HG03457 (cell line): ENCODE results near the gene RYR3.
"Not testable (repeated sequence)": the region's sequence is repeated elsewhere in the genome, so short reads cannot be mapped to it uniquely, and the experiment has no call there.

Experiments used
- ATAC-seq: cut with Tn5 transposase; IDR thresholded peaks from one replicate; pipeline ENCODE4 v1.9.1; 2021; ENCODE audit warnings: moderate number of reproducible peaks; ENCODE audit not compliant: unreplicated experiment

RYR3 gene

DNA sequence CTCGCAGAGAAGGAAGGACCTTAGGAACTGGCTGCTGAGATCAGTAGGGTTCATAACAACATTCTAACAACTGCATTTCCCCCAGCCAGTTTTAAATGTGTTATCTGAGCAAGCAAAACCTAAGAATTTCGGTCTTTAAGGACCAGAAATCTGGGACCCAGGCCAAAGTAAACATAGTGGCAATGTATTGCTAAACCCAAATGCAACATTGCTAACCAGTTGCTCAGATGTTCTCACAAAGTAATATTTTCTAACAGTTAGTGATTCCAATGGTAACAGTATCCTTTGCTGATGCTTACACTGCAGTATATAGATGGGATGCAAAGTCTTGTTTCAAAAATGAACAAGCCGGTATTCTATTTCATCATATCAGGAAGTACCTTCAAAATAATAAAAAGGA is 254.3 kb downstream of the RYR3 start:
- ATAC-seq, result no peak

GRCh38 chr15:33567652-33568051 is 256.9 kb downstream of the RYR3 start:
- no peak for ATAC-seq

- no peak for ATAC-seq
Measured at GRCh38 chr15:33569036-33569435, 258.3 kb downstream of the RYR3 start.

DNA sequence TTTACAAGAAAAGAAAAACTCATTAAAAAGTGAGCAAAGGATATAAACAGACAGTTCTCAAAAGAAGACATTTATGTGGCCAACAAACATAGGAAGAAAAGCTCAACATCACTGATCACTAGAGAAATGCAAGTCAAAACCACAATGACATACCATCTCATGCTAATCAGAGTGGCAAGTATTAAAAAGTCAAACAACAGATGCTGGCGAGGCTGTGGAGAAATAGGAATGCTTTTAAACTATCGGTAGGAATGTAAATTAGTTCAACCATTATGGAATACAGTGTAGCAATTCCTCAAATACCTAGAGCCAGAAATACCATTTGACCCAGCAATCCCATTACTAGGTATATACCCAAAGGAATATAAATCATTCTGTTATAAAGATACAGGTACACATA is 267.1 kb downstream of the RYR3 start:
- not testable (repeated sequence) for ATAC-seq

DNA sequence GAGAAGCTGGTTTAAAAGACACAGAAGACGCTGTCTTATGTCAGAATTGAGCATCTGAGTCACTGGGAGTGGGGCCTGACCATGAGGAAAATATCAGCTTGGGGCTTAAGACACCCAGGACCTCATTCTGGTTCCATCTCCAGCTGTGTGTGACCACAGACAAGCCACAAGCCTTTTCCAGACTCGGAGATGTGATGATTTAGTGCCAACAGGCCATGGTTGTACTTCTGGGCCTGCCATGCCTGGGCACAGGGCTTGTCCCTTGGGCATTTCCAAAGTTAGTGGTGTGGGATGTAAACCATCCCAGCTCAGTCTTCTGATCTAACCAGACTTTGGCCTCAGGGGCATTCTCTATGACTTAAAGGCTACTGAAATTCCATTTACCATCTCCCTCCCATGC is 269.8 kb downstream of the RYR3 start:
- no peak for ATAC-seq

DNA sequence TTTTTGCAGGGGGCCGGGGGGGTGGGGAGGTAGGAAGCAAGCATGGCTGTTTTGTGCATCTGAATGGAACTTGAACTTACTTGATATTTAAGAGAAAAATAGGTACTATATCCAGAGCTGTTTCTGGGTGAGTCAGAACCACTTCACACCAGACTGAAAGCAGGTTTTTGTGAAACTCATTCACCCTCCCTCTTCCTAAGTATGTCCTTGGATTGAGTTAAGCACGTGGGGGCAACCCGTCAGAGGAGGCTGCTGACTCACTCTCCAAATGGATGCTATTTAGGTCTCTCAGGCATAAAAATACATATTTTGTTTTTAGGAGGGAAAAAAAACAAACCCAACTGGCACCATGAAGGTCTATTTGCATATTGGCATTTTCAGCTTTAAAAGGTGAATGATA is 270.3 kb downstream of the RYR3 start:
- no peak for ATAC-seq

- no peak for ATAC-seq
Measured at GRCh38 chr15:33584797-33585196, 274.0 kb downstream of the RYR3 start.

GRCh38 chr15:33586786-33587697 is 276.3 kb downstream of the RYR3 start:
- no peak for ATAC-seq

DNA sequence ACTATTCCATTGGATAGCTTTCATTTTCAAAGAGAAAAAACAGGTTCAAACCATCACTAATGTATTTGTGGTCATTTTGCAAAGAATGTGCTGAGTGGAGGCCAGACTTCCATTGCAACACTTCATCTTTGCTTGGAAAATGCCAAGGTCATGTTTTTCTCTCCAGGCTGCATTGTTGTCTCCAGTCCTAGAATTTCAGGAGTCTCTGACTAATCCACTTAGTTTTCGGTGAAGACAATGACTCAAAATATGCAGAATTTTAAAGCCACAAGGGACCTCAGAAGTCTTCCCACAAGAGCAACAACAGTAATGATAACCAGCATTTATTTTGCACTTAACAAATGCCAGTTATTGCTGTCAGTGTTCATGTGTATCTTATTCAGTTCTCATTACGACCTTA is 277.0 kb downstream of the RYR3 start:
- ATAC-seq, result no peak

GRCh38 chr15:33592864-33593263 is 282.1 kb downstream of the RYR3 start:
- no peak for ATAC-seq

- ATAC-seq, result not testable (repeated sequence)
Measured at GRCh38 chr15:33598382-33598781, 287.6 kb downstream of the RYR3 start.

- no peak for ATAC-seq
Measured at GRCh38 chr15:33600212-33600611, 289.4 kb downstream of the RYR3 start.

GRCh38 chr15:33601461-33601860 is 290.7 kb downstream of the RYR3 start:
- no peak for ATAC-seq

- no peak for ATAC-seq
Measured at GRCh38 chr15:33608714-33609113, 297.9 kb downstream of the RYR3 start.

- no peak for ATAC-seq
Measured at GRCh38 chr15:33612721-33613304, 302.0 kb downstream of the RYR3 start.

- no peak for ATAC-seq
Measured at GRCh38 chr15:33616475-33616874, 305.7 kb downstream of the RYR3 start.

GRCh38 chr15:33618350-33618749 is 307.6 kb downstream of the RYR3 start:
- ATAC-seq, result no peak

- no peak for ATAC-seq
Measured at GRCh38 chr15:33621141-33621540, 310.4 kb downstream of the RYR3 start.

- ATAC-seq, result no peak
Measured at GRCh38 chr15:33623010-33623409, 312.2 kb downstream of the RYR3 start.

- no peak for ATAC-seq
Measured at GRCh38 chr15:33624439-33624838, 313.7 kb downstream of the RYR3 start.

DNA sequence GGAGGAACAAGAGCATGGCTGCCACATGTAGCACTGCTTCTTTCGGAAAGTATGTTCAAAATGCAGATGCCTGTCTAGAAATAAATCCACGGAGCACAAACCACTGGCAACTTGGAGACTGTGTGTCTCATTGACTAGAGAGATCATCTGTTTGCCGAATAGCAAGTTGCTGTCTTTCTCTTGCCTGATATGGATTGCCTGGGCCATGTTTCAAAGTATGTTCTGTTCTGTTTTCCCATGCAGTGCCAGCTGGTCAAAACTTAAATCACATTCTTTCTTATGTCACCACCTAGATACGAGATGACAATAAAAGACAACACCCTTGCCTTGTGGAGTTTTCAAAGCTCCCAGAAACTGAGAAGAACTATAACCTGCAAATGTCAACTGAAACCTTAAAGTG is 318.9 kb downstream of the RYR3 start:
- no peak for ATAC-seq

GRCh38 chr15:33636234-33636633 is 325.5 kb downstream of the RYR3 start:
- ATAC-seq, result no peak
